K562 (cell line): ENCODE data around the gene CEP44. TPM values are rescaled to one million over a fixed set of nuclear protein-coding genes. Genes with fewer than 3 reads are reported as not detected.

Experiments
- E4F1 ChIP-seq: fragments of 250-450 bp; sonication (Bioruptor Pico); IDR thresholded peaks from 2 replicates; pipeline ENCODE4 v1.5.0; 2021; ENCODE audit warnings: mild to moderate bottlenecking, borderline replicate concordance
- EGR1 ChIP-seq: fragments of 450-650 bp; conservative IDR thresholded peaks from 2 replicates; pipeline ENCODE4 v1.6.1; 2017; ENCODE audit warnings: mild to moderate bottlenecking
- ETV5 ChIP-seq: sonication (generic); formaldehyde crosslinking; IDR thresholded peaks from 2 replicates; pipeline ENCODE4 v1.4.0; 2020; ENCODE audit warnings: low read depth, mild to moderate bottlenecking, missing genetic modification reagents
- FOXA3 ChIP-seq, 2 experiments: fragments of 450-650 bp in 1 of 2; sonication (generic) in 1 of 2; formaldehyde crosslinking; IDR thresholded peaks in 1 of 2; conservative IDR thresholded peaks in 1 of 2; 2 replicates each; pipeline versions ENCODE4 v1.4.0 to v1.8.0; 2020 to 2022; ENCODE audit warnings: mild to moderate bottlenecking in 2 of 2, missing genetic modification reagents in 1 of 2
- MLLT1 ChIP-seq, 2 experiments: fragments of 450-650 bp; IDR thresholded peaks; 2 replicates each; pipeline ENCODE4 v1.6.1; 2016
- NCOR1 ChIP-seq: fragments of 450-650 bp; IDR thresholded peaks from 2 replicates; pipeline ENCODE4 v1.6.1; 2016; ENCODE audit warnings: mild to moderate bottlenecking, moderate library complexity
- PML ChIP-seq: IDR thresholded peaks from 2 replicates; pipeline ENCODE4 v1.6.1; 2012; ENCODE audit warnings: low read length, inconsistent platforms
- POLR2A ChIP-seq: fragments of 450-650 bp; conservative IDR thresholded peaks from 2 replicates; pipeline ENCODE4 v1.6.1; 2016
- POLR2AphosphoS2 ChIP-seq: IDR thresholded peaks from 2 replicates; pipeline ENCODE4 v1.6.1; 2012; ENCODE audit warnings: low read length, improper control_type of control experiment
- POLR2B ChIP-seq: fragments of 450-650 bp; IDR thresholded peaks from 2 replicates; pipeline ENCODE4 v1.6.1; 2018; ENCODE audit warnings: low read depth; ENCODE audit not compliant: partially characterized antibody
- SMC3 ChIP-seq: conservative IDR thresholded peaks from 2 replicates; pipeline ENCODE4 v1.6.1; 2011; ENCODE audit warnings: low read depth, low read length, improper control_type of control experiment; ENCODE audit not compliant: insufficient read depth
- SNIP1 ChIP-seq: fragments of 450-650 bp; IDR thresholded peaks from 2 replicates; pipeline ENCODE4 v1.7.1; 2017; ENCODE audit warnings: low read depth, mild to moderate bottlenecking
- SUPT5H ChIP-seq: fragments of 450-650 bp; IDR thresholded peaks from 2 replicates; pipeline ENCODE4 v1.6.1; 2016
- ZNF174 ChIP-seq: fragments of 250-450 bp; sonication (Bioruptor Pico); IDR thresholded peaks from 2 replicates; pipeline ENCODE4 v1.4.0; 2020; ENCODE audit warnings: mild to moderate bottlenecking
- ZNF184 ChIP-seq: sonication (generic); formaldehyde crosslinking; IDR thresholded peaks from 2 replicates; pipeline ENCODE4 v1.5.0; 2020; ENCODE audit warnings: missing genetic modification reagents
- ZNF583 ChIP-seq: fragments of 250-450 bp; sonication (Bioruptor Pico); IDR thresholded peaks from 2 replicates; pipeline ENCODE4 v1.4.0; 2020
- polyA plus RNA-seq, 8 experiments: library from polyadenylated mRNA; depleted of rRNA in 4 of 8; stranded (reverse) in 5 of 8; unstranded in 3 of 8; fragments of >200 nt; fragmentation: Nextera tagmentation in 2 of 8; fragmentation: Illumina TruSeq in 1 of 8; extraction: Ambion mirVana in 2 of 8; extraction: Trizol in 1 of 8; gene quantifications; 2 replicates each; pipeline versions ENCODE4 v1.2.1 to v1.2.3, GENCODE V29; 2011 to 2014; ENCODE audit warnings: inconsistent platforms in 1 of 8, missing spikeins in 1 of 8
- total RNA-seq, 7 experiments: library from RNA; depleted of rRNA in 6 of 7; stranded (reverse); fragments of >200 nt in 6 of 7; fragmentation: Illumina TruSeq in 2 of 7; extraction: Trizol in 2 of 7; gene quantifications; 2 replicates each; pipeline versions ENCODE4 v1.2.1 to v1.2.3, GENCODE V29; 2011 to 2021; ENCODE audit warnings: low replicate concordance in 1 of 7

The CEP44 gene
- total and polyA plus RNA-seq, 9 of the 15 experiments (the other 6 are each of a cell fraction or from before 2014, with no cell fraction given): 19.6 to 45.0 (median 24.4) TPM

- TF ChIP-seq MLLT1 (IDR thresholded peaks at IDR 0.05) (0 out of 4 replicates have a peak, but pooled peaks of 1 of the 2 experiments have one; percentile 31), SNIP1 (no peak), ZNF583 (CRISPR knock-in tag) (no peak), ZNF174 (CRISPR knock-in tag) (no peak), NCOR1 (peak; percentile 16; the same call in 1 of the 2 replicates), POLR2A (0 out of 2 replicates have a peak, but pooled peaks have one; percentile 35), SUPT5H (peak; percentile 46; the same call in 1 of the 2 replicates), ETV5 (CRISPR knock-in tag) (no peak), POLR2B (peak; percentile 42), PML (no peak), SMC3 (no peak), POLR2AphosphoS2 (0 out of 2 replicates have a peak, but pooled peaks have one; percentile 43), FOXA3 (CRISPR knock-in tag; conservative IDR thresholded peaks at IDR 0.05 in 1 of 2, IDR thresholded peaks at IDR 0.05 in 1 of 2) (peak in 1 of 2 experiments; percentile 37; a peak in 1 of 4 replicates), EGR1 (no peak), ZNF184 (CRISPR knock-in tag) (no peak), E4F1 (CRISPR knock-in tag) (no peak)
- TF ChIP-seq, all 486 proteins: peak for 33
Measured at GRCh38 chr4:174320494-174321199, 36.9 kb downstream of the CEP44 start (continued).
